Heart left ventricle (tissue), 16 donors: ENCODE measurements around the gene ELF3. TPM values are rescaled to one million over a fixed set of nuclear protein-coding genes. Genes with fewer than 3 reads are reported as not detected.

Source experiments
- ATAC-seq, 4 donors: fragments of 200-7000 bp; cut with Tn5 transposase; one replicate each; pipeline ENCODE4 v1.9.1; 2020 to 2022; ENCODE audit warnings: moderate library complexity in 4 of 4, mild to moderate bottlenecking in 3 of 4, moderate number of reproducible peaks in 1 of 4
- DNase-seq, 5 donors: peaks; one replicate each; pipeline ENCODE4 v3.0.0-alpha.2; 2020
- H3K27ac ChIP-seq, 12 donors: fragments of 200-600 bp; sonication (generic) in 4 of 12; one replicate each; pipeline versions ENCODE4 v1.5.0 to v1.8.0; 2016 to 2022; ENCODE audit warnings: mild to moderate bottlenecking in 2 of 12
- H3K27me3 ChIP-seq, 9 donors: fragments of 200-600 bp; sonication (generic) in 2 of 9; one replicate each; pipeline versions ENCODE4 v1.5.1 to v1.8.0; 2016 to 2022; ENCODE audit warnings: mild to moderate bottlenecking in 3 of 9
- H3K36me3 ChIP-seq, 9 donors: fragments of 200-600 bp; sonication (generic) in 2 of 9; one replicate each; pipeline versions ENCODE4 v1.5.0 to v1.8.0; 2018 to 2022; ENCODE audit warnings: mild to moderate bottlenecking in 2 of 9
- H3K4me1 ChIP-seq, 12 donors: fragments of 200-600 bp; sonication (generic) in 4 of 12; one replicate each; pipeline versions ENCODE4 v1.5.0 to v1.8.0; 2016 to 2022; ENCODE audit warnings: mild to moderate bottlenecking in 3 of 12
- H3K4me3 ChIP-seq, 12 donors: fragments of 200-600 bp; sonication (generic) in 4 of 12; one replicate each; pipeline versions ENCODE4 v1.5.0 to v1.8.0; 2017 to 2022; ENCODE audit warnings: mild to moderate bottlenecking in 9 of 12, moderate library complexity in 4 of 12
- H3K9me3 ChIP-seq, 12 donors: fragments of 200-600 bp; sonication (generic) in 4 of 12; one replicate each; pipeline versions ENCODE4 v1.5.0 to v1.8.0; 2016 to 2022; ENCODE audit warnings: mild to moderate bottlenecking in 1 of 12
- POLR2A ChIP-seq, 2 donors: fragments of 450-650 bp; IDR thresholded peaks; one replicate each; pipeline ENCODE4 v1.6.1; 2017; ENCODE audit warnings: antibody characterized with exemption in 2 of 2, mild to moderate bottlenecking in 2 of 2, moderate library complexity in 2 of 2
- WGBS, 4 donors: extraction: QIAGEN DNeasy Blood & Tissue Kit in 2 of 4; methylation state at CpG; one replicate each; pipeline versions ENCODE4 v1.1.5 to v1.1.7; 2013 to 2018; 5-methylcytosine and 5-hydroxymethylcytosine counted together
- intact Hi-C, 10 donors: fragments of 100-400 bp; cut with DNase I; formaldehyde crosslinking; loops; one replicate each; pipeline versions ENCODE4 v1.11.1 to v1.14.2; 2022
- polyA plus RNA-seq, 2 donors: library from polyadenylated mRNA; stranded (reverse); fragments of 200-250 nt; gene quantifications; one replicate each; pipeline ENCODE4 v1.2.3, GENCODE V29; 2013
- total RNA-seq, 9 donors: library from RNA; depleted of rRNA in 2 of 9; stranded (reverse); fragments of >200 nt in 2 of 9; fragmentation: NEBNext Ultra II Directional in 3 of 9; extraction: Animal tissue kit (Norgen Biotek cat#: 25700) in 3 of 9; gene quantifications; one replicate each; pipeline versions ENCODE4 v1.1.0 to v1.2.4, GENCODE V29; 2016 to 2023
- TF ChIP-seq, protein P1 (sequence below), 12 donors: fragments of 200-600 bp; sonication (generic) in 4 of 12; IDR thresholded peaks; one replicate each; pipeline versions ENCODE4 v1.5.0 to v1.8.0; 2018 to 2022; ENCODE audit warnings: antibody characterized with exemption in 12 of 12, mild to moderate bottlenecking in 5 of 12
- donor health status: ischemic (EF 13 %, LVEDD 7.1; RV severe dilation, severe dysfunction).
- donor health status: healthy with polysubstance abuse.
- donor health status: DM: no; HTN: yes; CAD: no.
- donor health status: DM: no; HTN: no; CAD: no.
- donor health status: ischemic (EF 25% LVEDD 6.9; RV normal size, moderate dysfunction).
- donor health status: ischemic (EF 25% LVEDD 5.7; RV mildly dilated, moderate dysfunction).
- donor health status: healthy.
- donor health status: DM: yes; HTN: yes; CAD: no.
- donor health status: ischemic (EF 35%, LVEDD 5.7; RV mildly dilated, moderate dysfunction).
- donor health status: nonischemic (EF 11% LVEDD 7.7; RV severe dilation, severe dysfunction).
- donor health status: DM: yes; HTN: yes; CAD: no.
- donor health status: PGD.
- donor health status: ischemic (EF 29% LVEDD 5.4; RV normal size, mild dysfunction).
- donor health status: nonischemic (EF 23%, LVEDD 6.1; RV moderate dilation, normal function).

The ELF3 gene
- total and polyA plus RNA-seq, 11 donors, result 0.15 to 42.5 (median 0.69) TPM; not detected in 2

DNA sequence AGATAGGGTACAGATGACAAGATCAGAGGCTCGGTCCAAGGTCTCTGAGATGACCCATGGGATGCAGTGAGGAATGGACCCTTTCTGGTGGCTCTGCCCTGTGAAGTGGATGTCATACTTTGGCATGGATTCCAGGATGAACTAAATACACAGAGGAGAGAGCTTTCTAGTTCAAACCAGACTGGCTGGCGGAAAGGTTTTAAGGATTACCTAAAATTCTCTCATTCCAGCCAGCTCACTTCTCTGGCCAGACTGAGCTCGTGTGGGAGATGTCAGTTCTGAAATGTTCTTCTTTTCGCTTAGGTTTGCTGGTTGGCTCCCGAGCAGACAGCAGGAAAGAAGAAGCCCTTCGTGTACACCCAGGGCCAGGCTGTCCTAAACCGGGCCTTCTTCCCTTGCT is 21.8 kb upstream of the ELF3 start:
- 75 to 89% (median 79%) methylated on average over 7 of the region's 7 CpGs for WGBS, 4 donors
- peaks cover 0 to 61% (median 50%) of the 10 kb centered on the region in 9 donors for H3K36me3 ChIP-seq
- H3K9me3 ChIP-seq, result no peaks in the 10 kb centered on the region
- H3K4me3 ChIP-seq, result no peak overlapping the region
- H3K27me3 ChIP-seq, result no peaks in the 10 kb centered on the region
- ATAC-seq, result no peak
- no peak for TF ChIP-seq POLR2A (IDR thresholded peaks at IDR 0.05)
- TF ChIP-seq, protein P1, sequence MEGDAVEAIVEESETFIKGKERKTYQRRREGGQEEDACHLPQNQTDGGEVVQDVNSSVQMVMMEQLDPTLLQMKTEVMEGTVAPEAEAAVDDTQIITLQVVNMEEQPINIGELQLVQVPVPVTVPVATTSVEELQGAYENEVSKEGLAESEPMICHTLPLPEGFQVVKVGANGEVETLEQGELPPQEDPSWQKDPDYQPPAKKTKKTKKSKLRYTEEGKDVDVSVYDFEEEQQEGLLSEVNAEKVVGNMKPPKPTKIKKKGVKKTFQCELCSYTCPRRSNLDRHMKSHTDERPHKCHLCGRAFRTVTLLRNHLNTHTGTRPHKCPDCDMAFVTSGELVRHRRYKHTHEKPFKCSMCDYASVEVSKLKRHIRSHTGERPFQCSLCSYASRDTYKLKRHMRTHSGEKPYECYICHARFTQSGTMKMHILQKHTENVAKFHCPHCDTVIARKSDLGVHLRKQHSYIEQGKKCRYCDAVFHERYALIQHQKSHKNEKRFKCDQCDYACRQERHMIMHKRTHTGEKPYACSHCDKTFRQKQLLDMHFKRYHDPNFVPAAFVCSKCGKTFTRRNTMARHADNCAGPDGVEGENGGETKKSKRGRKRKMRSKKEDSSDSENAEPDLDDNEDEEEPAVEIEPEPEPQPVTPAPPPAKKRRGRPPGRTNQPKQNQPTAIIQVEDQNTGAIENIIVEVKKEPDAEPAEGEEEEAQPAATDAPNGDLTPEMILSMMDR (IDR thresholded peaks at IDR 0.05), result no peak
- peaks cover 0 to 44% (median 15%) of the 10 kb centered on the region in 12 donors for H3K4me1 ChIP-seq
- no peak overlapping the region for H3K27ac ChIP-seq
- DNase-seq, result peak in 1 of 5 donors; percentile 15
- intact Hi-C loops, result loop anchor here in 2 of 10 donors (10.0 kb wide), 2 partner anchors 284 to 454 kb away; partner anchors contain the start of gene NAV1 (in 1 of the 2)

DNA sequence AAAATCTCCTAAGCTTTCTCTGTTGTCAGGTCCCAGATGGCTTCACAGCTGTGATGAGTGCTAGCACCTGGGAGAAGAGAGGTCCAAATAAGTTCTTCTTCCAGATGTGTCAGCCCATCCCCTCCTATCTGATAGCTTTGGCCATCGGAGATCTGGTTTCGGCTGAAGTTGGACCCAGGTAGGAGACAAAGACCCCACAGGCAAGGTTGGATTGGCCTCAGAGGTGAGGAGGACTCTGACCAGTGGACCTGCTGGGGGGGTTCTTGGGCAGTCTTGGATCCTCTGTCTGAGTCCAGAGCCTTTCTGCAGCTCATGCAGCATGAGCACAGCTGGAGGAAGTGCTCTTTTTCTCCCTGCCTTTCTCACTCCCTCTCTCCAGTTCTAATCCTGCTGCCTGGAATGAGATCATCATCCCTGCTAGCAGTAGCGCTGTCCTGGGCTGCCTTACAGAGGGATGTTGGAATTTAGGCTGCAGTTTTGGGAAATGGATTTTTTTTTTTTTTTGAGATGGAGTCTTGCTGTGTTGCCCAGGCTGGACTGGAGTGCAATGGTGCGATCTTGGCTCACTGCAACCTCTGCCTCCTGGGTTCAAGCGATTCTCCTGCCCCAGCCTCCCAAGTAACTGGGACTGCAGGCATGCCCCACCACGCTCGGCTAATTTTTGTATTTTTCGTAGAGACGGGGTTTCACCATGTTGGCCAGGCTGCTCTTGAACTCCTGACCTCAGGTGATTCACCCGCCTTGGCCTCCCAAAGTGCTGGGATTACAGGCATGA is 20.8 kb upstream of the ELF3 start:
- peak in 1 of 5 donors; percentile 7 for DNase-seq
- TF ChIP-seq POLR2A (IDR thresholded peaks at IDR 0.05), result no peak
- TF ChIP-seq, protein P1 (IDR thresholded peaks at IDR 0.05), result no peak
- no peak overlapping the region for H3K4me3 ChIP-seq
- no peak for ATAC-seq
- 93 to 96% (median 96%) methylated on average over 10 of the region's 10 CpGs for WGBS, 4 donors
- intact Hi-C loops, result loop anchor here in 2 of 10 donors (10.0 kb wide), 2 partner anchors 285 to 455 kb away; partner anchors contain the start of gene NAV1 (in 1 of the 2)
- peaks cover 0 to 62% (median 60%) of the 10 kb centered on the region in 9 donors for H3K36me3 ChIP-seq
- H3K27me3 ChIP-seq, result no peaks in the 10 kb centered on the region
- peak overlapping the region in 3 of 12 donors; percentile 24 to 40 (median 35) for H3K27ac ChIP-seq
- no peaks in the 10 kb centered on the region for H3K9me3 ChIP-seq
- peaks cover 0 to 36% (median 11%) of the 10 kb centered on the region in 12 donors for H3K4me1 ChIP-seq

DNA sequence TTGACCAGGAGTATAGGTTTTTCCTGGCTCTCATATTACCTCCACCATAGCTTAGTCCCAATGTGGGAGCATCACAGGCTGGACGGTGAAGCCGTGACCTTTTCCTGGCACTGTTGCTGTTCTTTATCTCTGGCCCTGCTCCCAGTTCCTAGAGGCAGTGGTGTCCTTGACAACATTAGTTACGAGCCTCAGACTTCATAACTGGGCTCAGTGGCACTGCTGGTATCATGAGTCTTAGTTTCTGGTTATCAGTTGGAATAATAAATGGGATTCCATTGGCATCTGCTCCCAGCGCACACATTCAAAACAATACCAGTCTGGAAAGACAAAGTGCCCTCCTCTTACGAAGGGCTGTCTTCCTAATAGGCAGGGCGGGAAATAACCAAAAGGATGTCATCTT is 20.0 kb upstream of the ELF3 start:
- intact Hi-C loops, result no loop called here
- peak; percentile 92 to 95 (median 94) for ATAC-seq
- DNase-seq, result peak in 4 of 5 donors; percentile 67 to 76 (median 73)
- H3K27me3 ChIP-seq, result no peaks in the 10 kb centered on the region
- TF ChIP-seq POLR2A (IDR thresholded peaks at IDR 0.05), result no peak
- H3K27ac ChIP-seq, result peak overlapping the region in 7 of 12 donors; percentile 10 to 46 (median 36)
- no peaks in the 10 kb centered on the region for H3K9me3 ChIP-seq
- peaks cover 0 to 71% (median 67%) of the 10 kb centered on the region in 9 donors for H3K36me3 ChIP-seq
- peaks cover 0 to 29% (median 8%) of the 10 kb centered on the region in 12 donors for H3K4me1 ChIP-seq
- no peak overlapping the region for H3K4me3 ChIP-seq
- 40 to 42% (median 40%) methylated on average over 6 of the region's 6 CpGs for WGBS, 4 donors

GRCh38 chr1:201999625-202000238 is 10.7 kb upstream of the ELF3 start:
- ATAC-seq (peak in 3 of 4 donors; percentile 47 to 68 (median 63)), DNase-seq (no peak)
- TF ChIP-seq, protein P1 (IDR thresholded peaks at IDR 0.05), result peak; percentile 52 to 74 (median 67)
- TF ChIP-seq POLR2A (IDR thresholded peaks at IDR 0.05), result no peak

More at GRCh38 chr1:201999625-202000238, 10.7 kb upstream of the ELF3 start:
- peaks cover 0 to 99% (median 93%) of the 10 kb centered on the region in 9 donors for H3K36me3 ChIP-seq
- no peak overlapping the region for H3K27ac ChIP-seq
- peaks cover 0 to 4% (median 0%) of the 10 kb centered on the region in 12 donors for H3K4me1 ChIP-seq
- no peaks in the 10 kb centered on the region for H3K27me3 ChIP-seq
- intact Hi-C loops, result no loop called here
- H3K9me3 ChIP-seq, result no peaks in the 10 kb centered on the region
- H3K4me3 ChIP-seq, result no peak overlapping the region
- 52 to 59% (median 54%) methylated on average over 11 to 16 of the region's 16 CpGs for WGBS, 4 donors
